GM12878 (cell line): ENCODE data around the gene ARMC9. TPM values are rescaled to one million over a fixed set of nuclear protein-coding genes. Genes with fewer than 3 reads are reported as not detected.
A peak's percentile ranks its signal among the peaks of the same experiment; 100 is the strongest.

ENCODE experiments used
- ATAC-seq: fragments of 200-7000 bp; cut with Tn5 transposase; 3 replicates; pipeline ENCODE4 v1.9.1; 2020; ENCODE audit warnings: mild to moderate bottlenecking, moderate library complexity
- BruUV-seq: library from RNA; stranded (reverse); fragments of 400-500 nt; replicated peaks from 2 replicates; lab custom pipeline; 2021; lab: Mats Ljungman, UMichigan
- CTCF ChIA-PET: fragments of 300-600 bp; sonication (Branson Sonifier 250); formaldehyde crosslinking; extraction: SDS; loops from one replicate; lab custom pipeline; 2021; ENCODE audit warnings: inconsistent platforms; lab: Yijun Ruan, JAX
- POLR2A ChIA-PET: fragments of 350-600 bp; formaldehyde crosslinking; extraction: SDS; loops from one replicate; lab custom pipeline; 2021; ENCODE audit warnings: inconsistent platforms; lab: Charles Lee
- RAD21 ChIA-PET: fragments of 300-600 bp; sonication (Branson Sonifier 250); formaldehyde crosslinking; loops from one replicate; lab custom pipeline; 2023; ENCODE audit warnings: antibody characterized with exemption; ENCODE audit not compliant: unreplicated experiment; lab: Charles Lee
- SMC1A ChIA-PET: fragments of 300-600 bp; sonication (Branson Sonifier 250); formaldehyde crosslinking; loops from one replicate; lab custom pipeline; 2023; ENCODE audit not compliant: unreplicated experiment, uncharacterized antibody; lab: Charles Lee
- DNase-seq: peaks from one replicate; pipeline ENCODE4 v3.0.0-alpha.2; 2011; ENCODE audit warnings: low read depth, low spot score
- FAIRE-seq: peaks from 3 replicates; lab custom pipeline; 2011; peaks lifted over from hg19 to GRCh38; lab: Jason Lieb, UNC
- H2AFZ ChIP-seq: 2 replicates; pipeline ENCODE4 v1.6.0; 2011; ENCODE audit warnings: low read depth, low read length, control low read depth; ENCODE audit not compliant: control insufficient read depth
- H3K27ac ChIP-seq: 2 replicates; pipeline ENCODE4 v1.5.1; 2011; ENCODE audit warnings: control low read depth; ENCODE audit not compliant: control insufficient read depth, insufficient read depth
- H3K27me3 ChIP-seq, 2 experiments: replicated peaks in 1 of 2; 2 replicates each; pipeline versions ENCODE4 v1.6.0 to v1.6.1; 2011; ENCODE audit warnings: low read length in 1 of 2; ENCODE audit not compliant: control insufficient read depth in 2 of 2, insufficient read depth in 2 of 2
- H3K36me3 ChIP-seq, 2 experiments: 2 replicates each; pipeline ENCODE4 v1.5.1; 2011; ENCODE audit warnings: low read length in 1 of 2; ENCODE audit not compliant: control insufficient read depth in 2 of 2, insufficient read depth in 2 of 2
- H3K4me1 ChIP-seq: 2 replicates; pipeline ENCODE4 v1.6.1; 2011; ENCODE audit warnings: mild to moderate bottlenecking, low read length, moderate library complexity, mixed read lengths; ENCODE audit not compliant: control insufficient read depth, insufficient read depth
- H3K4me2 ChIP-seq: 2 replicates; pipeline ENCODE4 v1.6.0; 2011; ENCODE audit warnings: control low read depth; ENCODE audit not compliant: control insufficient read depth, insufficient read depth
- H3K4me3 ChIP-seq: fragments of 200-600 bp; sonication (generic); 2 replicates; pipeline ENCODE4 v1.5.1; 2016
- H3K79me2 ChIP-seq: 2 replicates; pipeline ENCODE4 v1.6.0; 2011; ENCODE audit warnings: low read length; ENCODE audit not compliant: control insufficient read depth, insufficient read depth
- H3K9ac ChIP-seq: 2 replicates; pipeline ENCODE4 v1.8.0; 2011; ENCODE audit warnings: low read length, control low read depth, mixed read lengths; ENCODE audit not compliant: control insufficient read depth, insufficient read depth
- H3K9me3 ChIP-seq: replicated peaks from 3 replicates; pipeline ENCODE4 v1.5.1; 2011; ENCODE audit warnings: mild to moderate bottlenecking, low read length; ENCODE audit not compliant: control insufficient read depth, insufficient read depth
- H4K20me1 ChIP-seq: 2 replicates; pipeline ENCODE4 v1.6.0; 2011; ENCODE audit not compliant: control insufficient read depth, insufficient read depth
- BHLHE40 ChIP-seq, 2 experiments: fragments of 450-650 bp in 1 of 2; IDR thresholded peaks; 2 replicates each; pipeline ENCODE4 v1.6.1; 2011 to 2017; ENCODE audit warnings: low read depth in 2 of 2, borderline replicate concordance in 1 of 2, improper control_type of control experiment in 1 of 2, low read length in 1 of 2, mild to moderate bottlenecking in 1 of 2
- CBX3 ChIP-seq: fragments of 200-600 bp; sonication (generic); IDR thresholded peaks from 2 replicates; pipeline ENCODE4 v1.6.1; 2016; ENCODE audit warnings: low read depth, borderline replicate concordance
- EGR1 ChIP-seq, 2 experiments: IDR thresholded peaks; 1 replicate in 1 of 2; 2 replicates in 1 of 2; pipeline ENCODE4 v1.6.1; 2011 to 2012; ENCODE audit warnings: low read depth in 2 of 2, low read length in 2 of 2, borderline replicate concordance in 1 of 2, mild to moderate bottlenecking in 1 of 2, moderate library complexity in 1 of 2
- EZH2 ChIP-seq: IDR thresholded peaks from 2 replicates; pipeline ENCODE4 v1.6.1; 2012; ENCODE audit warnings: low read depth, mild to moderate bottlenecking, control low read depth, inconsistent platforms, low read length, borderline replicate concordance; ENCODE audit not compliant: control insufficient read depth
- HCFC1 ChIP-seq: fragments of 150-350 bp; IDR thresholded peaks from 2 replicates; pipeline ENCODE4 v1.6.1; 2014; ENCODE audit warnings: low read length
- IRF4 ChIP-seq: IDR thresholded peaks from 2 replicates; pipeline ENCODE4 v1.6.1; 2011; ENCODE audit warnings: low read depth, low read length
- KLF5 ChIP-seq: fragments of 450-650 bp; IDR thresholded peaks from 2 replicates; pipeline ENCODE4 v1.6.1; 2014; ENCODE audit warnings: mild to moderate bottlenecking; ENCODE audit not compliant: partially characterized antibody
- POLR2AphosphoS2 ChIP-seq: IDR thresholded peaks from 2 replicates; pipeline ENCODE4 v1.6.1; 2011; ENCODE audit warnings: low read depth, mild to moderate bottlenecking, low read length, improper control_type of control experiment, moderate library complexity
- POU2F2 ChIP-seq: IDR thresholded peaks from 3 replicates; pipeline ENCODE4 v1.6.1; 2011; ENCODE audit warnings: low read depth, mild to moderate bottlenecking, low read length, borderline replicate concordance
- YY1 ChIP-seq: IDR thresholded peaks from 2 replicates; pipeline ENCODE4 v1.6.1; 2011; ENCODE audit warnings: low read depth, mild to moderate bottlenecking, low read length
- WGBS: methylation state at CpG from one replicate; pipeline ENCODE4 v1.1.6; 2016; ENCODE audit warnings: low lambda C conversion rate; ENCODE audit not compliant: insufficient replicate concordance, insufficient coverage; ENCODE audit errors: missing lambda C conversion rate; 5-methylcytosine and 5-hydroxymethylcytosine counted together
- in situ Hi-C: fragments of 300-500 bp; cut with MboI; formaldehyde crosslinking; loops from 9 replicates; pipeline ENCODE4 v1.14.3; 2018; ENCODE audit warnings: mixed read lengths
- intact Hi-C: fragments of 100-400 bp; cut with micrococcal nuclease; formaldehyde crosslinking; loops from one replicate; pipeline ENCODE4 v1.14.2; 2022; ENCODE audit not compliant: unreplicated experiment
- polyA plus RNA-seq, 11 experiments: library from polyadenylated mRNA; depleted of rRNA in 4 of 11; unstranded in 6 of 11; stranded (reverse) in 5 of 11; fragments of >200 nt; fragmentation: Nextera tagmentation in 4 of 11; fragmentation: Illumina TruSeq in 1 of 11; extraction: Ambion mirVana in 4 of 11; extraction: Trizol in 1 of 11; gene quantifications; 1 replicate in 1 of 11; 2 replicates in 10 of 11; pipeline versions ENCODE4 v1.2.1 to v1.2.3, GENCODE V29; 2011 to 2016; ENCODE audit warnings: inconsistent platforms in 2 of 11, missing spikeins in 2 of 11, low read depth in 1 of 11
- total RNA-seq, 4 experiments: library from RNA; depleted of rRNA in 3 of 4; stranded (reverse); fragments of >200 nt in 3 of 4; fragmentation: Illumina TruSeq in 1 of 4; extraction: Trizol in 1 of 4; gene quantifications; 2 replicates each; pipeline versions ENCODE4 v1.2.1 to v1.2.3, GENCODE V29; 2013 to 2021
- TF ChIP-seq, protein P1 (sequence below): IDR thresholded peaks from 2 replicates; pipeline ENCODE4 v1.6.1; 2011; ENCODE audit warnings: borderline replicate concordance, low read depth, mild to moderate bottlenecking, moderate library complexity, mixed read lengths, low read length; ENCODE audit not compliant: insufficient read depth; ENCODE audit errors: extremely low read length
- TF ChIP-seq, protein P2 (sequence below): fragments of 450-650 bp; IDR thresholded peaks from 2 replicates; pipeline ENCODE4 v1.6.1; 2017; ENCODE audit warnings: mild to moderate bottlenecking
- TF ChIP-seq, protein P3 (sequence below): fragments of 450-650 bp; IDR thresholded peaks from 2 replicates; pipeline ENCODE4 v1.6.1; 2018; ENCODE audit warnings: borderline replicate concordance, mild to moderate bottlenecking; ENCODE audit not compliant: partially characterized antibody

ARMC9 gene
- total and polyA plus RNA-seq, 10 of the 15 experiments (the other 5 are each of a cell fraction or from before 2014, with no cell fraction given) = 3.8 to 21.8 (median 10.4) TPM

DNA sequence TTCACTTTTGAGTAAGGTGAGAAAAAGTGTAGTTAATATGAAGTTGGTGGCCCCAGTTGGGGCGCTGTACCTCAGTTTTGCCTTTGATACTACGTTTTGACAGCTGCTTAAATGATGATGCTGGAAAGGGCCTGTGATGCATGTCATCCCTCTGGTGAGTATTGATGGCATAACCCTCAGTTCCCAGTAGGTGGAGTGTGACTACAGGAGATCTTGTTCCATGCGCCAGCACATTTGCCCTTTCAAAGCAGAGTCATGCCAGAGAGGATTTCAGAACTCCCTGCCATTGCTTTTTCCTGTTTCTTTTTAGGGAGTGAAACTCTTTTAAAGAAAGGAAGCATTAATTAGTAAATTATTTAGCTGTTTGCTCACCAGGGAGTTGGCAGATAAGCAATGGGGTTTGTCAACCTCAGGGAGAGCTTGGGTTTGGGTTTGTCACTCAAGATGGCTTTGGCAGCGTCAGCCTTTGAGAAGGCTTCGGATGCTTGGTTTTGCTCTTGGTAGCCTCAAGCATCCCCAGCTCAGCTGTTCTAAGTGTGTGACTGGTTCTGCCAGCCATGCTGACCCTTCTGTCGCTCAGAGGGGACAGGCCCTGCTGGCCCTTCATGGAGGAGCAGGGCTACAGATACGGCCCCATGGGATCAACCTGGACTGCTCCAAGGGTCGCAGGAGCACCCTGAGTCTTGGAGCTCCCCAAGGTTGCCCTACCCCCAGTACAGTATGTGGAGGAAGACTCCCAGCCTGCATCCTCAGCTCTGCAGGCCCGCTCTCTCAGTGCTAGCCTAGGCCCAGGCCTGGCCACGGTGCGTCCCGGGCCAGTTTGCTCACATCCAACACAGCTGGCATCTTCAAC is 29.1 kb downstream of the ARMC9 start:
- Histone ChIP-seq H3K9me3 (no peaks in the 10 kb centered on the region), H4K20me1 (no peaks in the 10 kb centered on the region), H3K4me2 (peak overlapping the region; percentile 72), H3K4me3 (no peak overlapping the region), H3K27ac (peak overlapping the region; percentile 80), H3K36me3 (no peaks in the 10 kb centered on the region), H3K9ac (peak overlapping the region; percentile 11), H3K79me2 (no peaks in the 10 kb centered on the region), H2AFZ (peak overlapping the region; percentile 76), H3K4me1 (peaks cover 29% of the 10 kb centered on the region), H3K27me3 (no peaks in the 10 kb centered on the region)
- ChIA-PET CTCF (interaction anchor here (0.6 to 7.1 kb wide), 50 partner anchors 9 to 447 kb away, joined by 3 to 234 read pairs (median 4); partner anchors contain the start of genes ARMC9, B3GNT7 and NCL), POLR2A (interaction anchor here (1.0 to 2.7 kb wide), 4 partner anchors 166 to 261 kb away, joined by 3 to 8 read pairs (median 4); no protein-coding TSS in a partner anchor), RAD21 (interaction anchor here (0.8 to 5.6 kb wide), 21 partner anchors 9 to 369 kb away, joined by 3 to 59 read pairs (median 8); partner anchors contain the start of genes B3GNT7, HTR2B and NCL), SMC1A (interaction anchor here (0.6 to 6.0 kb wide), 38 partner anchors 12 to 1528 kb away, joined by 3 to 66 read pairs (median 4); partner anchors contain the start of genes B3GNT7, HTR2B and NCL)
- peak; percentile 80 for ATAC-seq
- WGBS = 76% methylated on average over 12 of the region's 12 CpGs
- intact Hi-C loops (loop anchor here (1.0 to 2.0 kb wide), 7 partner anchors 47 to 225 kb away; no protein-coding TSS in a partner anchor), in situ Hi-C loops (loop anchor here (5.0 kb wide), 1 partner anchor 165 kb away; no protein-coding TSS in a partner anchor)
- TSS peak; percentile 96 for BruUV-seq
- peak; percentile 70 for DNase-seq
- FAIRE-seq = peak; percentile 84
- TF ChIP-seq HCFC1 (no peak), YY1 (peak; percentile 61), EZH2 (no peak), EGR1 (IDR thresholded peaks at IDR 0.05; ENCODE audit: borderline replicate concordance in 1 of 2, low read depth in 2 of 2, low read length in 2 of 2) (no peak), POLR2AphosphoS2 (no peak), CBX3 (no peak), POU2F2 (0 out of 3 replicates have a peak, but pooled peaks have one; percentile 58), BHLHE40 (IDR thresholded peaks at IDR 0.05; ENCODE audit: borderline replicate concordance in 1 of 2, low read depth in 2 of 2, low read length in 1 of 2) (0 out of 4 replicates have a peak, but pooled peaks of 1 of the 2 experiments have one; percentile 15), IRF4 (0 out of 2 replicates have a peak, but pooled peaks have one; percentile 31), KLF5 (peak; percentile 30)
- TF ChIP-seq, protein P1, sequence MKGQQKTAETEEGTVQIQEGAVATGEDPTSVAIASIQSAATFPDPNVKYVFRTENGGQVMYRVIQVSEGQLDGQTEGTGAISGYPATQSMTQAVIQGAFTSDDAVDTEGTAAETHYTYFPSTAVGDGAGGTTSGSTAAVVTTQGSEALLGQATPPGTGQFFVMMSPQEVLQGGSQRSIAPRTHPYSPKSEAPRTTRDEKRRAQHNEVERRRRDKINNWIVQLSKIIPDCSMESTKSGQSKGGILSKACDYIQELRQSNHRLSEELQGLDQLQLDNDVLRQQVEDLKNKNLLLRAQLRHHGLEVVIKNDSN = no peak
- TF ChIP-seq, protein P2, sequence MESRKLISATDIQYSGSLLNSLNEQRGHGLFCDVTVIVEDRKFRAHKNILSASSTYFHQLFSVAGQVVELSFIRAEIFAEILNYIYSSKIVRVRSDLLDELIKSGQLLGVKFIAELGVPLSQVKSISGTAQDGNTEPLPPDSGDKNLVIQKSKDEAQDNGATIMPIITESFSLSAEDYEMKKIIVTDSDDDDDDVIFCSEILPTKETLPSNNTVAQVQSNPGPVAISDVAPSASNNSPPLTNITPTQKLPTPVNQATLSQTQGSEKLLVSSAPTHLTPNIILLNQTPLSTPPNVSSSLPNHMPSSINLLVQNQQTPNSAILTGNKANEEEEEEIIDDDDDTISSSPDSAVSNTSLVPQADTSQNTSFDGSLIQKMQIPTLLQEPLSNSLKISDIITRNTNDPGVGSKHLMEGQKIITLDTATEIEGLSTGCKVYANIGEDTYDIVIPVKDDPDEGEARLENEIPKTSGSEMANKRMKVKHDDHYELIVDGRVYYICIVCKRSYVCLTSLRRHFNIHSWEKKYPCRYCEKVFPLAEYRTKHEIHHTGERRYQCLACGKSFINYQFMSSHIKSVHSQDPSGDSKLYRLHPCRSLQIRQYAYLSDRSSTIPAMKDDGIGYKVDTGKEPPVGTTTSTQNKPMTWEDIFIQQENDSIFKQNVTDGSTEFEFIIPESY = no peak
- TF ChIP-seq, protein P3, sequence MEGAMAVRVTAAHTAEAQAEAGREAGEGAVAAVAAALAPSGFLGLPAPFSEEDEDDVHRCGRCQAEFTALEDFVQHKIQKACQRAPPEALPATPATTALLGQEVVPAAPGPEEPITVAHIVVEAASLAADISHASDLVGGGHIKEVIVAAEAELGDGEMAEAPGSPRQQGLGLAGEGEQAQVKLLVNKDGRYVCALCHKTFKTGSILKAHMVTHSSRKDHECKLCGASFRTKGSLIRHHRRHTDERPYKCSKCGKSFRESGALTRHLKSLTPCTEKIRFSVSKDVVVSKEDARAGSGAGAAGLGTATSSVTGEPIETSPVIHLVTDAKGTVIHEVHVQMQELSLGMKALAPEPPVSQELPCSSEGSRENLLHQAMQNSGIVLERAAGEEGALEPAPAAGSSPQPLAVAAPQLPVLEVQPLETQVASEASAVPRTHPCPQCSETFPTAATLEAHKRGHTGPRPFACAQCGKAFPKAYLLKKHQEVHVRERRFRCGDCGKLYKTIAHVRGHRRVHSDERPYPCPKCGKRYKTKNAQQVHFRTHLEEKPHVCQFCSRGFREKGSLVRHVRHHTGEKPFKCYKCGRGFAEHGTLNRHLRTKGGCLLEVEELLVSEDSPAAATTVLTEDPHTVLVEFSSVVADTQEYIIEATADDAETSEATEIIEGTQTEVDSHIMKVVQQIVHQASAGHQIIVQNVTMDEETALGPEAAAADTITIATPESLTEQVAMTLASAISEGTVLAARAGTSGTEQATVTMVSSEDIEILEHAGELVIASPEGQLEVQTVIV = no peak
